ENCODE data around the gene TIMM13. TPM values are rescaled to one million over a fixed set of nuclear protein-coding genes. Genes with fewer than 3 reads are reported as not detected.
A peak's percentile ranks its signal among the peaks of the same experiment; 100 is the strongest.

Gene TIMM13
- total and polyA plus RNA-seq, 9 of the 15 experiments (the other 6 are each of a cell fraction or from before 2014, with no cell fraction given), result 17.6 to 215 (median 71.8) TPM

GRCh38 chr19:2391118-2391725, 36.2 kb downstream of the TIMM13 start (continued):
- TF ChIP-seq VEZF1 (CRISPR knock-in tag; IDR thresholded peaks at IDR 0.05) (0 out of 2 replicates have a peak, but pooled peaks have one; percentile 17), RBM34 (IDR thresholded peaks at IDR 0.05; ENCODE audit: borderline replicate concordance, insufficient read depth, low read length) (no peak), BHLHE40 (IDR thresholded peaks at IDR 0.05; ENCODE audit: low read length) (peak; percentile 44; the same call in 1 of the 2 replicates), SPI1 (IDR thresholded peaks at IDR 0.05; ENCODE audit: borderline replicate concordance, low read depth, low read length) (no peak), HDAC8 (tag; IDR thresholded peaks at IDR 0.05) (no peak), TCFL5 (CRISPR knock-in tag; conservative IDR thresholded peaks at IDR 0.05) (no peak), DEAF1 (CRISPR knock-in tag; IDR thresholded peaks at IDR 0.05) (peak; percentile 73), JUND (IDR thresholded peaks at IDR 0.05; ENCODE audit: borderline replicate concordance, low read depth, low read length) (peak; percentile 31; the same call in 1 of the 2 replicates), JUND (tag; IDR thresholded peaks at IDR 0.05; ENCODE audit: borderline replicate concordance, low read depth, low read length) (no peak), MLX (CRISPR knock-in tag; conservative IDR thresholded peaks at IDR 0.05) (no peak), NR1H2 (CRISPR knock-in tag; IDR thresholded peaks at IDR 0.05) (no peak)

All from K562 (cell line).